Hepatocyte (in vitro differentiated cells): ENCODE results near the gene APBB1. TPM values are rescaled to one million over a fixed set of nuclear protein-coding genes. Genes with fewer than 3 reads are reported as not detected.

Experiments
- DNase-seq: peaks from one replicate; pipeline ENCODE4 v3.0.0-alpha.2; 2016; ENCODE audit warnings: low spot score
- H2AFZ ChIP-seq: fragments of 200-600 bp; sonication (generic); 2 replicates; pipeline ENCODE4 v1.6.0; 2016; ENCODE audit warnings: antibody characterized with exemption, mild to moderate bottlenecking
- H3K27ac ChIP-seq: fragments of 200-600 bp; sonication (generic); 2 replicates; pipeline ENCODE4 v1.5.1; 2016; ENCODE audit warnings: mild to moderate bottlenecking
- H3K27me3 ChIP-seq: fragments of 200-600 bp; sonication (generic); 2 replicates; pipeline ENCODE4 v1.6.1; 2016
- H3K36me3 ChIP-seq: fragments of 200-600 bp; sonication (generic); replicated peaks from 2 replicates; pipeline ENCODE4 v1.5.1; 2016; ENCODE audit warnings: low read depth; ENCODE audit not compliant: insufficient read depth
- H3K4me1 ChIP-seq: fragments of 200-600 bp; sonication (generic); 2 replicates; pipeline ENCODE4 v1.5.1; 2016; ENCODE audit warnings: mild to moderate bottlenecking, moderate library complexity; ENCODE audit not compliant: insufficient read depth
- H3K4me2 ChIP-seq: fragments of 200-600 bp; sonication (generic); 2 replicates; pipeline ENCODE4 v1.6.0; 2016
- H3K4me3 ChIP-seq: fragments of 200-600 bp; sonication (generic); 2 replicates; pipeline ENCODE4 v1.5.1; 2016; ENCODE audit warnings: mild to moderate bottlenecking
- H3K79me2 ChIP-seq: fragments of 200-600 bp; sonication (generic); 2 replicates; pipeline ENCODE4 v1.6.0; 2017; ENCODE audit warnings: mild to moderate bottlenecking
- H3K9me2 ChIP-seq: fragments of 200-600 bp; sonication (generic); replicated peaks from 2 replicates; pipeline ENCODE4 v1.6.0; 2017; ENCODE audit warnings: mild to moderate bottlenecking; ENCODE audit not compliant: insufficient read depth
- H3K9me3 ChIP-seq: fragments of 200-600 bp; sonication (generic); 2 replicates; pipeline ENCODE4 v1.5.1; 2016; ENCODE audit warnings: low read depth, mild to moderate bottlenecking
- H4K20me1 ChIP-seq: fragments of 200-600 bp; sonication (generic); 2 replicates; pipeline ENCODE4 v1.6.0; 2016; ENCODE audit warnings: mild to moderate bottlenecking; ENCODE audit not compliant: insufficient read depth, poor library complexity, severe bottlenecking
- CTCF ChIP-seq: fragments of 200-600 bp; sonication (generic); IDR thresholded peaks from 2 replicates; pipeline ENCODE4 v1.5.1; 2016; ENCODE audit warnings: antibody characterized with exemption, mild to moderate bottlenecking; ENCODE audit not compliant: poor library complexity
- EZH2 ChIP-seq: fragments of 200-600 bp; sonication (generic); IDR thresholded peaks from 2 replicates; pipeline ENCODE4 v1.6.1; 2016; ENCODE audit warnings: antibody characterized with exemption, mild to moderate bottlenecking, borderline replicate concordance
- EZH2phosphoT487 ChIP-seq: fragments of 200-600 bp; sonication (generic); IDR thresholded peaks from one replicate; pipeline ENCODE4 v1.6.1; 2018; ENCODE audit warnings: antibody characterized with exemption, mild to moderate bottlenecking, low read depth, moderate library complexity; ENCODE audit not compliant: unreplicated experiment, severe bottlenecking
- WGBS: methylation state at CpG from one replicate; pipeline ENCODE4 v1.1.6; 2016; ENCODE audit warnings: low lambda C conversion rate; ENCODE audit errors: missing lambda C conversion rate; 5-methylcytosine and 5-hydroxymethylcytosine counted together
- polyA plus RNA-seq: library from polyadenylated mRNA; unstranded; fragments of >200 nt; fragmentation: Nextera tagmentation; extraction: Ambion mirVana; gene quantifications from 2 replicates; pipeline ENCODE4 v1.2.1, GENCODE V29; 2016
- total RNA-seq: library from RNA; depleted of rRNA; stranded (reverse); fragments of >200 nt; gene quantifications from 2 replicates; pipeline ENCODE4 v1.2.3, GENCODE V29; 2014

Gene APBB1
- total and polyA plus RNA-seq, 2 experiments from 2014 or later: 33.0 to 41.5 TPM

GRCh38 chr11:6405846-6406245 lies 13.0 kb downstream of the APBB1 start:
- no peak for DNase-seq
- Histone ChIP-seq H3K79me2 (no peaks in the 10 kb centered on the region), H3K27ac (no peak overlapping the region), H3K27me3 (no peaks in the 10 kb centered on the region), H3K4me1 (peaks cover 7% of the 10 kb centered on the region), H3K9me2 (no peaks in the 10 kb centered on the region), H2AFZ (no peak overlapping the region), H4K20me1 (no peaks in the 10 kb centered on the region), H3K36me3 (no peaks in the 10 kb centered on the region), H3K4me3 (no peak overlapping the region), H3K4me2 (no peak overlapping the region), H3K9me3 (no peaks in the 10 kb centered on the region)
- 95% methylated on average over 6 of the region's 6 CpGs for WGBS
- TF ChIP-seq EZH2phosphoT487 (no peak), CTCF (no peak), EZH2 (no peak)

GRCh38 chr11:6405052-6405667 lies 13.7 kb downstream of the APBB1 start:
- TF ChIP-seq CTCF (no peak), EZH2phosphoT487 (no peak), EZH2 (no peak)
- WGBS: 63% methylated on average over 13 of the region's 13 CpGs
- H3K9me3 ChIP-seq: no peaks in the 10 kb centered on the region

GRCh38 chr11:6404342-6405051 lies 14.4 kb downstream of the APBB1 start:
- Histone ChIP-seq H3K79me2 (no peaks in the 10 kb centered on the region), H3K9me3 (no peaks in the 10 kb centered on the region), H3K4me3 (no peak overlapping the region), H3K4me2 (no peak overlapping the region), H4K20me1 (no peaks in the 10 kb centered on the region), H3K4me1 (peaks cover 7% of the 10 kb centered on the region), H3K27me3 (no peaks in the 10 kb centered on the region), H2AFZ (no peak overlapping the region), H3K27ac (no peak overlapping the region), H3K9me2 (no peaks in the 10 kb centered on the region), H3K36me3 (no peaks in the 10 kb centered on the region)
- TF ChIP-seq CTCF (no peak), EZH2 (no peak), EZH2phosphoT487 (no peak)
- WGBS: 88% methylated on average over 13 of the region's 16 CpGs
- DNase-seq: no peak

More at GRCh38 chr11:6405052-6405667, 13.7 kb downstream of the APBB1 start:
- no peaks in the 10 kb centered on the region for H3K36me3 ChIP-seq
- no peaks in the 10 kb centered on the region for H3K27me3 ChIP-seq
- H3K4me3 ChIP-seq: no peak overlapping the region
- peak; percentile 50 for DNase-seq
- no peak overlapping the region for H3K27ac ChIP-seq
- peaks cover 7% of the 10 kb centered on the region for H3K4me1 ChIP-seq
- H3K9me2 ChIP-seq: no peaks in the 10 kb centered on the region
- no peaks in the 10 kb centered on the region for H4K20me1 ChIP-seq
- H3K4me2 ChIP-seq: no peak overlapping the region
- no peak overlapping the region for H2AFZ ChIP-seq
- H3K79me2 ChIP-seq: no peaks in the 10 kb centered on the region
